Right lobe of liver (tissue), 4 donors: ENCODE measurements around the gene IFT88.

ENCODE experiments used
- POLR2A ChIP-seq: fragments of 450-650 bp; IDR thresholded peaks from one replicate; pipeline ENCODE4 v1.6.1; 2017; ENCODE audit warnings: antibody characterized with exemption, mild to moderate bottlenecking
- TF ChIP-seq, protein P1 (sequence below), 4 donors: fragments of 200-600 bp in 3 of 4; fragments of 450-650 bp in 1 of 4; IDR thresholded peaks; one replicate each; pipeline versions ENCODE4 v1.5.1 to v1.8.0; 2016 to 2022; ENCODE audit warnings: antibody characterized with exemption in 4 of 4, mild to moderate bottlenecking in 2 of 4
- donor health status: DM: no; HTN: no; CAD: no.
- donor health status: DM: no; HTN: no; CAD: no.
- donor health status: DM: no; HTN: yes; CAD: no.

DNA sequence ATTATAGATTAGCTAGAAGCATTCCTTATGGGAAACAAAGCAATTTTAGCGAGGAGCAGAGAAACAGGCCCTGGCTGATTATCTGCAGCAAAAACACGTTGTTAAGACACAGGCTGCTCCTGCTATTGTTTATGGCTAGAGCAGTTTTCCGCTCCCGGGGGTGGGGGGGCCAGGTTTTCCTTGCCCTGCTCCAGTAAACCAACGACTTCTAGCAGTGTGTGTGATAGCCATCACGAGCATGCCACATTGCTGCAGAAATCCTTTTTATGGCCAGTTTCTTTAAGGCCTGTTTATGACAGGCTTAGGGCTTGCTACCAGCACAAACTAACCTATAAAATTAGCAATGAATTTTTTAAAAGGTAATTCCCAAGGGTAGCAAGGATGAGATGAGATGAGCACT, 118.1 kb downstream of the IFT88 start:
- TF ChIP-seq, protein P1, sequence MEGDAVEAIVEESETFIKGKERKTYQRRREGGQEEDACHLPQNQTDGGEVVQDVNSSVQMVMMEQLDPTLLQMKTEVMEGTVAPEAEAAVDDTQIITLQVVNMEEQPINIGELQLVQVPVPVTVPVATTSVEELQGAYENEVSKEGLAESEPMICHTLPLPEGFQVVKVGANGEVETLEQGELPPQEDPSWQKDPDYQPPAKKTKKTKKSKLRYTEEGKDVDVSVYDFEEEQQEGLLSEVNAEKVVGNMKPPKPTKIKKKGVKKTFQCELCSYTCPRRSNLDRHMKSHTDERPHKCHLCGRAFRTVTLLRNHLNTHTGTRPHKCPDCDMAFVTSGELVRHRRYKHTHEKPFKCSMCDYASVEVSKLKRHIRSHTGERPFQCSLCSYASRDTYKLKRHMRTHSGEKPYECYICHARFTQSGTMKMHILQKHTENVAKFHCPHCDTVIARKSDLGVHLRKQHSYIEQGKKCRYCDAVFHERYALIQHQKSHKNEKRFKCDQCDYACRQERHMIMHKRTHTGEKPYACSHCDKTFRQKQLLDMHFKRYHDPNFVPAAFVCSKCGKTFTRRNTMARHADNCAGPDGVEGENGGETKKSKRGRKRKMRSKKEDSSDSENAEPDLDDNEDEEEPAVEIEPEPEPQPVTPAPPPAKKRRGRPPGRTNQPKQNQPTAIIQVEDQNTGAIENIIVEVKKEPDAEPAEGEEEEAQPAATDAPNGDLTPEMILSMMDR (IDR thresholded peaks at IDR 0.05) = no peak
- TF ChIP-seq POLR2A = no peak
